Liver (tissue), 9 donors: Measurements from ENCODE around the gene OSBP2. TPM values are rescaled to one million over a fixed set of nuclear protein-coding genes. Genes with fewer than 3 reads are reported as not detected.

Source experiments
- DNase-seq: peaks from one replicate; pipeline ENCODE4 v3.0.0-alpha.2; 2017; ENCODE audit warnings: low spot score
- H3K27ac ChIP-seq, 2 donors: one replicate each; pipeline ENCODE4 v1.7.0; 2013; ENCODE audit warnings: inconsistent platforms in 2 of 2, low read length in 2 of 2, control low read depth in 1 of 2, low read depth in 1 of 2, mild to moderate bottlenecking in 1 of 2
- H3K27me3 ChIP-seq, 4 donors: one replicate each; pipeline versions ENCODE4 v1.6.1 to v1.7.0; 2013; ENCODE audit warnings: low read length in 3 of 4, inconsistent platforms in 1 of 4, mild to moderate bottlenecking in 1 of 4, moderate library complexity in 1 of 4; ENCODE audit not compliant: control insufficient read depth in 4 of 4, insufficient read depth in 4 of 4
- H3K36me3 ChIP-seq, 4 donors: one replicate each; pipeline versions ENCODE4 v1.6.1 to v1.7.0; 2013; ENCODE audit warnings: low read length in 3 of 4, mild to moderate bottlenecking in 3 of 4, low read depth in 1 of 4, moderate library complexity in 1 of 4; ENCODE audit not compliant: control insufficient read depth in 4 of 4, insufficient read depth in 3 of 4
- H3K4me1 ChIP-seq, 4 donors: one replicate each; pipeline versions ENCODE4 v1.6.1 to v1.7.0; 2013; ENCODE audit warnings: low read length in 3 of 4, mild to moderate bottlenecking in 3 of 4, moderate library complexity in 1 of 4; ENCODE audit not compliant: control insufficient read depth in 4 of 4, insufficient read depth in 4 of 4
- H3K4me3 ChIP-seq, 3 donors: one replicate each; pipeline versions ENCODE4 v1.6.1 to v1.7.0; 2013; ENCODE audit warnings: low read length in 3 of 3, control low read depth in 1 of 3, low read depth in 1 of 3, mild to moderate bottlenecking in 1 of 3
- H3K9ac ChIP-seq, 2 donors: one replicate each; pipeline ENCODE4 v1.7.0; 2013; ENCODE audit warnings: low read length in 2 of 2, mild to moderate bottlenecking in 2 of 2, moderate library complexity in 2 of 2, control low read depth in 1 of 2, low read depth in 1 of 2
- H3K9me3 ChIP-seq, 4 donors: one replicate each; pipeline versions ENCODE4 v1.6.1 to v1.7.0; 2013; ENCODE audit warnings: low read length in 3 of 4; ENCODE audit not compliant: control insufficient read depth in 4 of 4
- CTCF ChIP-seq: fragments of 150-350 bp; IDR thresholded peaks from 2 replicates; pipeline ENCODE4 v1.5.1; 2017; ENCODE audit warnings: improper control_type of control experiment, low read depth, low read length; ENCODE audit not compliant: missing input control
- GABPA ChIP-seq, 2 donors: IDR thresholded peaks in 1 of 2; conservative IDR thresholded peaks in 1 of 2; 2 replicates each; pipeline ENCODE4 v1.6.1; 2016; ENCODE audit warnings: antibody characterized with exemption in 2 of 2, mild to moderate bottlenecking in 1 of 2, moderate library complexity in 1 of 2
- HNF4A ChIP-seq, 2 donors: conservative IDR thresholded peaks; 2 replicates each; pipeline ENCODE4 v1.6.1; 2016; ENCODE audit warnings: antibody characterized with exemption in 2 of 2, mild to moderate bottlenecking in 2 of 2
- MAX ChIP-seq: IDR thresholded peaks from 2 replicates; pipeline ENCODE4 v1.6.1; 2016; ENCODE audit warnings: antibody characterized with exemption
- SP1 ChIP-seq: IDR thresholded peaks from 2 replicates; pipeline ENCODE4 v1.6.1; 2018; ENCODE audit warnings: antibody characterized with exemption, mild to moderate bottlenecking
- TAF1 ChIP-seq: conservative IDR thresholded peaks from 2 replicates; pipeline ENCODE4 v1.6.1; 2016; ENCODE audit warnings: antibody characterized with exemption, mild to moderate bottlenecking
- YY1 ChIP-seq: IDR thresholded peaks from 2 replicates; pipeline ENCODE4 v1.6.1; 2016; ENCODE audit warnings: antibody characterized with exemption, mild to moderate bottlenecking
- ZBTB33 ChIP-seq: IDR thresholded peaks from 2 replicates; pipeline ENCODE4 v1.6.1; 2016; ENCODE audit warnings: antibody characterized with exemption
- WGBS: extraction: QIAGEN DNeasy Blood & Tissue Kit; methylation state at CpG from one replicate; pipeline ENCODE4 v1.1.7; 2013; 5-methylcytosine and 5-hydroxymethylcytosine counted together
- polyA plus RNA-seq, 2 donors: library from polyadenylated mRNA; stranded (reverse) in 1 of 2; unstranded in 1 of 2; fragments of 200-250 nt in 1 of 2; fragments of >200 nt in 1 of 2; fragmentation: Nextera tagmentation in 1 of 2; extraction: Ambion mirVana in 1 of 2; gene quantifications; one replicate each; pipeline versions ENCODE4 v1.2.1 to v1.2.3, GENCODE V29; 2013 to 2015
- total RNA-seq, 2 donors: library from RNA; depleted of rRNA; stranded (reverse); fragments of >200 nt; gene quantifications; one replicate each; pipeline ENCODE4 v1.2.3, GENCODE V29; 2014
- donor health status: healthy.
- donor health status: healthy.
- donor health status: healthy.
- donor health status: healthy.
- donor health status: healthy.

The OSBP2 gene
- total and polyA plus RNA-seq, 4 donors = 0.43 to 192 (median 0.86) TPM

GRCh38 chr22:30872285-30873041 lies 177.8 kb downstream of the OSBP2 start:
- no peak overlapping the region for H3K4me3 ChIP-seq
- no peaks in the 10 kb centered on the region for H3K36me3 ChIP-seq
- H3K27me3 ChIP-seq = no peaks in the 10 kb centered on the region
- peak; percentile 46 for DNase-seq
- no peaks in the 10 kb centered on the region for H3K9me3 ChIP-seq
- no peaks in the 10 kb centered on the region for H3K4me1 ChIP-seq
- no peak overlapping the region for H3K9ac ChIP-seq
- TF ChIP-seq MAX (no peak), HNF4A (conservative IDR thresholded peaks at IDR 0.05) (no peak), ZBTB33 (no peak), SP1 (no peak), YY1 (no peak), GABPA (IDR thresholded peaks at IDR 0.05 in 1 of 2, conservative IDR thresholded peaks at IDR 0.05 in 1 of 2) (no peak)
- 85% methylated on average over 16 of the region's 16 CpGs for WGBS
- H3K27ac ChIP-seq = no peak overlapping the region

GRCh38 chr22:30873086-30873650 lies 178.5 kb downstream of the OSBP2 start:
- Histone ChIP-seq H3K4me1 (no peaks in the 10 kb centered on the region), H3K9me3 (no peaks in the 10 kb centered on the region)
- 96% methylated on average over 9 of the region's 9 CpGs for WGBS

More at GRCh38 chr22:30873086-30873650, 178.5 kb downstream of the OSBP2 start:
- Histone ChIP-seq H3K27ac (no peak overlapping the region), H3K27me3 (no peaks in the 10 kb centered on the region), H3K36me3 (no peaks in the 10 kb centered on the region), H3K4me3 (no peak overlapping the region), H3K9ac (no peak overlapping the region)
- TF ChIP-seq MAX (no peak), TAF1 (no peak), CTCF (no peak), GABPA (IDR thresholded peaks at IDR 0.05 in 1 of 2, conservative IDR thresholded peaks at IDR 0.05 in 1 of 2) (no peak), ZBTB33 (no peak)
- no peak for DNase-seq
